Measurements from ENCODE around the gene ACIN1. TPM values are rescaled to one million over a fixed set of nuclear protein-coding genes. Genes with fewer than 3 reads are reported as not detected.

Gene ACIN1
- total and polyA plus RNA-seq, 2 of the 8 experiments (the other 6 are each of a cell fraction or from before 2014, with no cell fraction given): 132 to 233 TPM

- TF ChIP-seq CHD2 (IDR thresholded peaks at IDR 0.05; ENCODE audit: low read length): no peak
Observed at GRCh38 chr14:23054000-23054811, 40.7 kb downstream of the ACIN1 start (continued).
